ENCODE measurements around the gene AS3MT. TPM values are rescaled to one million over a fixed set of nuclear protein-coding genes. Genes with fewer than 3 reads are reported as not detected.
A peak's percentile ranks its signal among the peaks of the same experiment; 100 is the strongest.
"Not testable (repeated sequence)": the region's sequence is repeated elsewhere in the genome, so short reads cannot be mapped to it uniquely, and the experiment has no call there.

Gene AS3MT, protein sequence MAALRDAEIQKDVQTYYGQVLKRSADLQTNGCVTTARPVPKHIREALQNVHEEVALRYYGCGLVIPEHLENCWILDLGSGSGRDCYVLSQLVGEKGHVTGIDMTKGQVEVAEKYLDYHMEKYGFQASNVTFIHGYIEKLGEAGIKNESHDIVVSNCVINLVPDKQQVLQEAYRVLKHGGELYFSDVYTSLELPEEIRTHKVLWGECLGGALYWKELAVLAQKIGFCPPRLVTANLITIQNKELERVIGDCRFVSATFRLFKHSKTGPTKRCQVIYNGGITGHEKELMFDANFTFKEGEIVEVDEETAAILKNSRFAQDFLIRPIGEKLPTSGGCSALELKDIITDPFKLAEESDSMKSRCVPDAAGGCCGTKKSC
- 0.29 TPM for total RNA-seq

DNA sequence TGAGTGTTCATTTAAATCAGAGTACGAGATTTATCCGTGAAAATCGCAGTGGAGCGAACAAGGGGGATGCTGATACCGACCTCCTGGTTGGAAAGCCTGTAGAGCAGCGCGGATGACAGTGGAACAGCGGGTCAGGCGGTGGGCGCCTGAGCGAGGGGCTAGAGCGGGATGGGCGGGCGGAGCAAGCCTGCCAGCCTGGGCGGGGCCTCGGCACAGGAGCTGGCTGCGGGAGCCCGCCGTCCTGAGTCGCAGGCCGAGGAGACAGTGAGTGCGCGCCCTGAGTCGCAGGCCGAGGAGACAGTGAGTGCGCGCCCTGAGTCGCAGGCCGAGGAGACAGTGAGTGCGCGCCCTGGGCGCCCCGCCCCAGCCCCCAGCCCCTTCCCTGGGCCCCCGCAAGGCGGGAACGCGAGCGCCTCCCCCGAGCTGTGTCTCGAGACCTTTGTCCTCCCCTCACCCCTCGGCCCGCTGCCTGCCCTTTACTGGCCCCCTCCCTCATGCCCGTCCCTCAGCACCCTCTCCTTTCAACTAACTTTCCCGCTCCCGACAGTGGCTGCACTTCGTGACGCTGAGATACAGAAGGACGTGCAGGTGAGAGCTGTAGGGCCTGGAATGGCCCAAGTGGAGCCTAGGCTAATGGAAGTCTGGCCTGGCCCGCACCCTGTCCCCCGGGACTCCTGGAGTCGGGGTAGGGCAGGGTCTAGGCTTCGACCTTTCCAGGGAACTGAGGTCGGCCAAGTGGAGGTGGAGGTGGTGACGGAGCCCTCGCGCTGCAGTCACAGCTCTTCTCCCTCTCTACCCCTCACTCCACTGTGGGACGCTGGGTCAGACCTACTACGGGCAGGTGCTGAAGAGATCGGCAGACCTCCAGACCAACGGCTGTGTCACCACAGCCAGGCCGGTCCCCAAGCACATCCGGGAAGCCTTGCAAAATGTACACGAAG lies at the start of gene AS3MT:
Gene AS3MT, plus strand, starts transcription at position 213 of the 941 bp plus-strand sequence. Its CDS starts 123 bp downstream, at position 336.
- no peak for DNase-seq (ENCODE audit: low spot score)

DNA sequence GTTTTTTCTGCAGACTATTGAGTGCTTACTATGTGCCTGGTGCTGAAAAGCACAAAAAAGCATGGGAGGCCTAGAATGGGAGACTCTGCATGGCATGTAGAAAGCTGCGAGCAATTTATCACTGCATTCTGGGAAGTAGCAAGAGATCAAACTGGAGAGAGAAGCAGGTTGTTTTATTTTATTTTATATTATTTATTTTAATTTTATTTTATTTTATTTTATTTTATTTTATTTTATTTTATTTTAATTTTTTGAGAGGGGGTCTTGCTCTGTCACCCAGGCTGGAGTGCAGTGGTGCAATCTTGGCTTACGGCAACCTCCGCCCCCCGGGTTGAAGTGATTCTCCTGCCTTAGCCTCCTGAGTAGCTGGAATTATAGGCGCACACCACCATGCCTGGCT lies 49.3 kb upstream of the AS3MT start:
- DNase-seq (ENCODE audit: low spot score) = not testable (repeated sequence)

DNA sequence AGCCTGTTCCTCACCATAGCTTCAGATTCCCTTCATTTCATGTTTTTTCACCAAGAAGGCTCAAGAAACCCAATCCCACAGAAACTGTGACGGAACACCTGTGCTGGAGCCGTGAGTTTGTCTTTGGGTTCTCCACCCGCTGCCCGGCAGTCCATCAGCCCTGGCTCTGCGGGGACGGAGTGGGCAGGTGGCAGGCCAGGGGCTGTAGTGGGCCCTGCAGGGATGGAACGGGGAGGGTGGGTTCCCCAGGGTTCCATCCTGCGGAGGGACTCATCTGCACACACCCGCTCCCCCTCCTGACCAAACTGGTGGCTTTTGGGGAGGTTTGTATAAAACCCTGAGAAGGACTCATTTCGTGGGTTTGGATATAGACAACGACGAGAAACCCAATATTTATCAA lies 47.0 kb upstream of the AS3MT start:
- DNase-seq (ENCODE audit: low spot score) = no peak

DNA sequence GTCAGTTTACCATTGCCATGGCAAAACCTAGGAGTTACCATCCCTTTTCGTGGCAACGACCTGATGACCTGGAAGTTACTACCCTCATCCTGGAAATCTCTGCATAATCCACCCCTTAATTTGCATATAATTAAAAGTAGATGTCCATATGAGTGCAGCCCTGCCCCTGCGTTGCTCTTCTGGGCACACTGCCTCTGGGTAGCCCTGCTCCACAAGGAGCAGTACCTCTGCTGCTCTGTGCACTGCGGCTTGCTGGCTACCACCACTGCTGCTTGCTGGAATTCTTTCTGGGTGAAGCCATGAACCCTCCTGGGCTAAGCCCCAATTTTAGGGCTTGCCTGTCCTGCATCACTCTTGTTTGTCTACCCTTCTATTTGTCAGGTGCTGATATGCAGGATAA lies 44.6 kb upstream of the AS3MT start:
- DNase-seq (ENCODE audit: low spot score) = no peak

DNA sequence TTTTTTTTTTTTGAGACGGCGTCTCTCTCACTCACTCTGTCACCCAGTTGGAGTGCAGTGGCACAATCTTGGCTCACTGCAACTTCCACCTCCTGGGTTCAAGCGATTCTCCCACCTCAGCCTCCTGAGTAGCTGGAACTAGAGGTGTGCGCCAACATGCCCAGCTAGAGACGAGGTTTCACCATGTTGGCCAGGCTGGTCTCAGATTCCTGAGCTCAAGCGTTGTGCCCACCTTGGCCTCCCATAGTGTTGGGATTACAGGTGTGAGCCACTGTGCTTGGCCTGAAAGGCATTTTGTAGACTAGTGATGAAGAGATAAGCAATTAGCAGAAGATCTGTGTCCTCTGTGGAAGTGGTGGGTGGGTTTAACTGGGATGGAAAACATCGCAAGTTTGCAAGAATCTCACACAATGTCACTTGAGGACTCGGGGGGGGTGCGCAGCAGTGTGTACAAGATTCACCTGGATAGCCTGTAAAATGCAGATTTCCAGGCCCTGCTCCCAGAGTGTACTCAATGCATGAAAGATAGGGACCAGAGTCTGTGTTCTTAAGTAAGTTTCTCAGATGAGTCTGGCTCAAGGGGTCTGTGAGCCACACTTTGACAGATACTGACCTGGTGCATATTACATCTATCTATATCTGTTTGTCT lies 43.0 kb upstream of the AS3MT start:
- no peak for DNase-seq (ENCODE audit: low spot score)

DNA sequence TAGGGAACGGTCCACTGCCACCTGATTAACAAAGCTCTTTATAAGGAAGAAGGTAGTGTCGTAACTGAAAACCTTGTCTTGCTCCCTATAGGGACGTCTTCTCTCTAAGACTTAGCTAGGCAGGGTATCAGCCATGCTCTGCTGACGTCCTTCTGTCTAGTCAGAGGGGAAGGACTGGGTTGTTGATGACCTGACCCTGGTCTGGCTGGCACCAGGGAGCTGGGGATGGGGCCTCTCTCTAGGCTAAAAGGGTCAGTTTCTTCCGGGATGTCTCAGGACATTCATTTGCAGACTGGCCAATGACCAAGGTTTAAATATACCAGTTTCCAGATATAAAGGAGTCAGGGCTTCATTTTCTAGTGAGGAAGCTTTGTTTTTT lies 41.7 kb upstream of the AS3MT start:
- no peak for DNase-seq (ENCODE audit: low spot score)

DNA sequence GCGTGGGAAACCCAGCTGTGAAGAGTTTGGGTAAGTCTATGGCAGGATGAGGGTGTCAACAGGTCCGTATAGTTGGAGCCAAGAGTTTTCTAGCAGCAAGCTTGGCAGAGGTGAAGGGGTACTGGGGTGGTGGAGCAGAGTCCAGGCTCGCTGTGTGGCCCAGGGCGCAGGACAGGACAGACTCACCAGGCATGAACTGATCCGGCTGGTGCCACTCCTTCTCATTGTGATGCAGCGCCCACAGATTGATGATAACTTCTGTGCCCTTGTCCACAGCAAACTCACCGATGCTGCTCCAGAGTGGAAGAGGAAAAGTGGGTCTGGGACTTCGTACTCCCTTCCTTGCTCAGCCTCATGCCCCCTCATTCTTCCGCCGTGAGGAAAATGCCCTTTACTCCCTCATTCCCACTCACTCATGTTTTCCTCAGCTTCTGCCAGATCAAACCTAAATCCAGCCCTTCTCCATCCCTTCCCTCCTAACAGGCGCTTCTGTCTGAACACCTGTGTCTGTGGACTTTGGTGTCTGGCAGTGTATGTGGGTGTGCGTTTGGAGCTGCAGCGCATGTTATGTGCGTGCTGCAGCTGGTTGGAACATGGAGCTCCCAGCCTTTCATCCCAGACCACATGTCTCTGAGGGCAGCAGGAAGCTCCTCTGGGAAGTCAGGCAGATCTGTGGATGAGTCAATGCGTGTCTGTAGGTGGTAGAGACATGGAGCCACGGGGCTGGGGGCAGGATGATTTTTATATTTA lies 37.8 kb upstream of the AS3MT start:
- no peak for DNase-seq (ENCODE audit: low spot score)

DNA sequence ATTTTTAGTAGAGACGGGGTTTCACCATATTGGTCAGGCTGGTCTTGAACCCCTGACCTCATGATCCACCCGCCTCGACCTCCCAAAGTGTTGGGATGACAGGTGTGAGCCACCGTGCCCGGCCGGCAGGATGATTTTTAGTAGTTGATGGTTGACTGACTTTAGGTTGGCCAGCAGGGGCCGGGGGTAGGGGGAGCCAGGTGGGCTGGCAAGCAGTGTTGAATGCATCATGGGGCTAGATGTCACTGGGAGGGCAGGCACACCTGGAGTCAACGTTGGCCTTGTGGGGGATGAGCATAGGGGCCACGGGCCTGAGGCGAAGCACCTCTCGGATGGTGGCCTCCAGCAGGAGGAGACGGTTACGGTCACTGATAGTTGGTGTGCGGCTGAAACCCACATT lies 37.0 kb upstream of the AS3MT start:
- DNase-seq (ENCODE audit: low spot score) = no peak

DNA sequence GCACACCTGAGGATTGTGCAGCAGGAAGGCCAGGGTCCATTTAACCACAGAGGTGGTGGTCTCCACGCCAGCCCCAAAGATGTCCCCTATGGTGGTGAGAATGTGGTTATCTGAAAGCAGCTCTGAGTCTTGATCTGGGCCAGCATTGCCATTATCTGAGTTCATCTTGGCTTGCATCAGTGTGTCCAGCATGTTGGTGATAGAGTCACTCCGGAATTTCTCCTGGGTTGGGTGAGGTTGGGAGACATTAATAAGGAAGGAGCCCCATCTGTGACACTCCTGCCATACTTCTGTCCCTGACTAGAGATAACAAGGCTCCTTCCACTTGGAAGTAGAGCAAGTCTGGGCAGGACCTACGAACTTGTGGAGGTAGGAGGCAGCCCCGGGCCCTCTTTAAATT lies 36.3 kb upstream of the AS3MT start:
- DNase-seq (ENCODE audit: low spot score) = no peak

DNA sequence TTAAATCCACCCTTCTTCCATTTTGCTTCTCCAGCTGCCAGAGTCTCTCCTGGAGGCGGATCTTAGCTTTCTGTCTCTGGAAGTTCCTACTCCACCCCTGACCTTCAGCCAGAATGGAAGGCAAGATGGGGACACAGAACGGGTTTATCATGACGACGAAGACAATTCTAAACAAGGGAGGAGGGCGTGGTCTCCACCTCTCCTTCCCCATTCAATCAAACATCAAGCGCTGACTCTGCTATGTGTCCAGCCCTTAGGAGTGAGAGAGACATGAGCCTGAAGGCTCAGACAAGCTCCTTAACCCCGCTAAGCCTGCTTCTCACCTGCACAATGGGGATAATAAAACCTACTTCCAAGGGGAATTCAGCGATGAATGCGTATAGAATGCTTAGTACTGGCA lies 35.1 kb upstream of the AS3MT start:
- no peak for DNase-seq (ENCODE audit: low spot score)

DNA sequence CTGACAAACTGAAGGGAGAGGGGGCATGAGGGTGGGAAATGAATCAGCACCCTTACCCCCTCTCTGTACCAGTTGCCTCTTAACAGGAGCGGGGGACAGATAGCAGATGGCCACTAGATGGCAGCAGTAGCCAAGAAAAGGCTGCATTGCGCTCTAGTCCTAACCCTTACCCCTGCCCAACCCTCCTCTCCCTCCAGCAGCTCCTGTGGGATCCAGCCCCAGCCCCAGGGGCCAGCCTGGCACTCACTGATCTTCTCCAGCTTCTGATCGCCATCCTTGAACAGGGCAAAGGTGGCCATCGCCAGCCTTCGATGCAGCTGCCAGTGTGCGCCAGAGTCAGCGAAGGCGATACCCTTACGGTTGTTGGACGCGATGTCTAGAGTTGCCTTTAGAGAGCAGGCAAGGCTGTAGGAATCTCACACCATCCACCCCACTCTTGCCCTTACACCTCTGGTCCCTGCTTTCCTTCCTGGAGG lies 34.2 kb upstream of the AS3MT start:
- DNase-seq (ENCODE audit: low spot score) = peak; percentile 74

DNA sequence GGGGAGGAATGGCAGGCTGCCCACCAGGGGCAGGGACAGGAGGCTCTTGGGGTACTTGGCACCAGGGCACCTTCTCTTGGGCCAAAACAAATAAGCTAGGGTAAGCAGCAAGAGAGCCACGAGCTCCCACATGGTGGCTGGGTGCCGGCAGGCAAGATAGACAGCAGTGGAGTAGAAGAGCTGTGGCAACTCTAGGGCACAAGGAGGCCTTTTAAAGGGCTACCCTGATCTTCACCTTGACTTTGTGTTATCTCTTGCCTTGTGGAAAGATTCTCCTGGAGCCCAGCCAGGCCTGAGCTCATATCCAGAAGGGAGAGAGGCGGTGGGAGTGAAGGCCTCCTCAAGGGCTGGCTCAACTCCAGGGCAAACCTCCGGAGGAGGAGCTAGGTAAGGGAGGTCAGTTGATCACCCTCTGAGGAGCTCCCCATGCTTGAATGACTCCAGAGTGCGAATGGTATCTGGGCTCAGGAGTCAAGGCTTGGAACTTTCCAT lies 32.0 kb upstream of the AS3MT start, which contains the start of gene CYP17A1:
Gene CYP17A1, minus strand, starts transcription at position 184 of the 492 bp plus-strand sequence. Its CDS starts 52 bp downstream, at position 132.
- DNase-seq (ENCODE audit: low spot score) = no peak

DNA sequence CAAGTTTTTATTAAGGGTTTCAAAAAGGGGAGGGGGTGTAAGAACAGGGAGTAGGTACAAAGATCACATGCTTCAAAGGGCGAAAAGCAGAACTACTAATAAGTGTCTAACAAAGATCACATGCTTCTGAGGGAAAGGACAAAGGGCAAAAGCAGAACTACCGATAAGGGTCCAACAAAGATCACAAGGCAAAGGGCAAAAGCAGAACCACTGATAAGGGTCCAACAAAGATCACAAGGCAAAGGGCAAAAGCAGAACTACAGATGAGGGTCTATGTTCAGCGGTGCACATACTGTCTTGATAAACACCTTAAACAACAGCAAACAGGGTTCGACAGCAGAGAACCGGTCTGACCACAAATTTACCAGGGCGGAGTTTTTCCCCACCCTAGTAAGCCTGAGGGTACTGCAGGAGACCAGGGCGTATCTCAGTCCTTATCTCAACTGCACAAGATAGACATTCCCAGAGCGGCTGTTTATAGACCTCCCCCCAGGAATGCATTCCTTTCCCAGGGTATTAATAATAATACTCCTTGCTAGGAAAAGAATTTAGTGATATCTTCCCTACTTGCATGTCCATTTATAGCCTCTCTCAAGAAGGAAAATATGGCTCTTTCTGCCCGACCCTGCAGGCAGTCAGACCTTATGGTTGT lies 30.9 kb upstream of the AS3MT start:
- not testable (repeated sequence) for DNase-seq (ENCODE audit: low spot score)

DNA sequence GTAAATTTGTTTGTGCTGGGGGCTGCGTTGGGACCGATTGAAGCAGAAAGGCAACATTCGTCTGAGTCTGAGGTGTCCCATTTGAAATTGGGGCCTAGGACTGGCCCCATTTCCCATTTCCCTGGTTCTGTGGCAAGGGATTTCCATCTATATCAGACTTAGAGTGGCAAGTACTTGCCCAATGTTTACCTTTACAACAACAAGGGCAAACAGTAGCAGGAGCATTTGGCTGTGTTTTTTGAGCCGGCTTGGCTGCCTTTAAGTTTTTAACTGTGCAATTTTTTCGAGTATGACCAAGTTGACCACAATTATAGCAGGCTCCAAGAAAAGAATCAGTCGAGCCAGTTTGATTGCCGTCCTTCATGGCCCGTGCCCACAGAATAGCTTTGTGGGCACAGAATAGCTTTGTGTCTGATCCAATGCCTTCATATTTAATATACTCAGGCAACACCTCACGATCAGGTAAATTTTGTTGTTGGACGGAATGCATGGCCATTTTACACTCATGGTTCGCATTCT lies 27.4 kb upstream of the AS3MT start:
- DNase-seq (ENCODE audit: low spot score) = no peak

DNA sequence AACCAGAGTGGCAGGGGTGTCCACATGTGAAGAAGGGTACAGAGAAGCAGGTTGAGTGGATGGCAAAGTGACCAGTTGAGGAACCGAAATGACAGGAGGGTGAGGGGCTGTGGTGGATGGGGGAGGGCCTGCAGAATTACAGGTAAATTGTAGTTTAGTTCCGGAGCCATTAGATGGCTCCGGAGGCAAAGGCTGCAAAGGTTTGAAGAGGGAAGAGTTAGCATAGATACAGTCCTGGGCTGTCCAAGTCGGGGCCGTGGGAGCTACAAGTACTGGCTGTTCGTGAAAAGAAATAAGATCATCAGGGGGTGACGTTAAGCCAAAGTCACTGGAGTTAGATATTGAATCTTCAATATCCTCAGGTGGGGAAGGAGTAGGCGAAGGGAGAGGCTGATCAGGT lies 26.1 kb upstream of the AS3MT start:
- not testable (repeated sequence) for DNase-seq (ENCODE audit: low spot score)

DNA sequence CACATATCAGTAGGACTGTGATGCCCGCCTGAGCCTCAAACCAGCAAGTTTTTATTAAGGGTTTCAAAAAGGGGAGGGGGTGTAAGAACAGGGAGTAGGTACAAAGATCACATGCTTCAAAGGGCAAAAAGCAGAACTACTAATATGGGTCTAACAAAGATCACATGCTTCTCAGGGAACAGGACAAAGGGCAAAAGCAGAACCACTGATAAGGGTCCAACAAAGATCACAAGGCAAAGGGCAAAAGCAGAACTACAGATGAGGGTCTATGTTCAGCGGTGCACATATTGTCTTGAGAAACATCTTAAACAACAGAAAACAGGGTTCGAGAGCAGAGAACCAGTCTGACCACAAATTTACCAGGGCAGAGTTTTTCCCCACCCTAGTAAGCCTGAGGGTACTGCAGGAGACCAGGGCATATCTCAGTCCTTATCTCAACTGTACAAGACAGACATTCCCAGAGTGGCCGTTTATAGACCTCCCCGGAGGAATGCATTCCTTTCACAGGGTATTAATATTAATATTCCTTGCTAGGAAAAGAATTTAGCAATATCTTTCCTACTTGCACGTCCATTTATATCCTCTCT lies 25.0 kb upstream of the AS3MT start:
- DNase-seq (ENCODE audit: low spot score) = not testable (repeated sequence)

DNA sequence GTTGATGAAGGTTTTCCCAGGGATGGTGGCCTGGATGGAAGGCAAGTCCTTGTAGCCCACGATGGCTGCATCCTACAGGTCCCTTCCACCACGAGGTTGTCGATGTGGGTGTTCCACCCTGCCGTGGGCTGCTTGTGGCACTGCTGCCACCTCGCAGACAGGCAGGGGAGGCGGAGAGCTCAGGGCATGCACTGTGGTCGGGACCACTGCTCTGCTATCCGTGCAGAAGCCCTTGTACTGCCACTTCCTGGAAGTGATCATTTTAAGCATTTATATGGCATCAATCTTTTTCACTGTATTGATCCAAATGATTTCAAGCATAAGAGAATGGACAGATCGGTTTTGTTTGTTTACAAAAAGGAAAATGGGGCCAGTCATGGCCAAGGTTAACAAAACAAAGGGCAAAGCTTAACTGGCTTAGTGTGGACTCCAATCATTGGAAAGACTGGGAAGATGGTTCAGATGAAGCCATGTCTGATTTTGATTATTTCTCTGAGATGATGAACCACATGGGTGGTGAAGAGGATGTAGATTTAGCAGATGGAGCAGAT lies 23.8 kb upstream of the AS3MT start:
- no peak for DNase-seq (ENCODE audit: low spot score)

DNA sequence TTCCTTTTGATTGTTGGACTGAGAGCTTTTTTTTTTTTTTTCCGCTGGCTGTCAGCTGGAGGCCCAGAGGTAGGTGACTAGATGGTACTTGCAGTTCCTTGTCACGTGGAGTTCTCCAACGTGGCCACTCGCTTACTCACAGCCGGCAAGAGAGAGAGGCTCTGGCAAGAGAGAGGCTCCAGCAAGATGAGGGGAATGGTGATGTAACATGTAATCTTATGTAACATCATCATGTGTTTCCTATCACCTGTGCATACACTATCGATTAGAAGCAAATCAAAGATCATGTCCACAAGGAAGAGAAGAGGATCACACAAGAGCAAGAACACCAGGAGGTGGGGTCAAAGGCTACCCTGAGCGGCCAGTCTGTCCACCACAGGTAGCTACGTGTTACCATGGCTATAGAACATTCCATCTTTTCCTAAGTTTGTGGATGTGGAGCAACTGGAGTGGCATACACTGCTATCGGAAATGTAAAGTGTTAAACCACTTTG lies 19.2 kb upstream of the AS3MT start:
- DNase-seq (ENCODE audit: low spot score) = no peak

DNA sequence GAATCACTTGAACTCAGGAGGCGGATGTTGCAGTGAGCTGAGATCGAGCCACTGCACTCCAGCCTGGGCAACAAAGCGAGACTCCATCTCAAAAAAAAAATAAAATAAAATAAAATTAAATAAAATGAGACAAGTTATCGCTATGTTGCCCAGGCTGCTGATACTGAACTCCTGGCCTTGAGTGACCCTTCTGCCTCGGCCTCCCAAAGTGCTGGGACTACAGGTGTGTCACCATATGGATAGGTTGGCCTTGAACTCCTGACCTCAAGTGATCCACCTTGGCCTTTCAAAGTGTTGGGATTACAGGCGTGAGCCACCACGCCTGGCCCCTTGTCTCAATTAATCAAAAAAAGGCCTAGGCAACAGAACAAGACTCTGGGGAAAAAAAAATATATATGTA lies 16.0 kb upstream of the AS3MT start:
- DNase-seq (ENCODE audit: low spot score) = not testable (repeated sequence)

Data from ureter (tissue), 1 donor.